A673 (cell line): Measurements from ENCODE around the gene CASTOR2. TPM values are rescaled to one million over a fixed set of nuclear protein-coding genes. Genes with fewer than 3 reads are reported as not detected.
"Not testable (repeated sequence)": the region's sequence is repeated elsewhere in the genome, so short reads cannot be mapped to it uniquely, and the experiment has no call there.

Experiments
- BruUV-seq: library from RNA; stranded (reverse); fragments of 400-500 nt; replicated peaks from 2 replicates; lab custom pipeline; 2021; lab: Mats Ljungman, UMichigan
- CTCF ChIA-PET: fragments of 300-600 bp; sonication (Branson Sonifier 250); formaldehyde crosslinking; loops from one replicate; lab custom pipeline; 2022; ENCODE audit warnings: antibody characterized with exemption; lab: Charles Lee
- POLR2A ChIA-PET: fragments of 300-600 bp; sonication (Branson Sonifier 250); formaldehyde crosslinking; loops from one replicate; lab custom pipeline; 2022; ENCODE audit warnings: antibody characterized with exemption; ENCODE audit not compliant: low non-redundant PET; lab: Charles Lee
- DNase-seq: peaks from one replicate; pipeline ENCODE4 v3.0.0-alpha.2; 2015; ENCODE audit warnings: low spot score
- H3K27ac ChIP-seq: fragments of 200-600 bp; sonication (generic); 2 replicates; pipeline ENCODE4 v1.5.1; 2016; ENCODE audit warnings: mixed run types, low read depth, mild to moderate bottlenecking, mixed read lengths, antibody characterized with exemption, low read length; ENCODE audit not compliant: poor library complexity, severe bottlenecking
- H3K27me3 ChIP-seq: fragments of 200-600 bp; sonication (generic); replicated peaks from 2 replicates; pipeline ENCODE4 v1.6.1; 2017; ENCODE audit warnings: mixed run types, low read depth, mild to moderate bottlenecking, mixed read lengths, antibody characterized with exemption, low read length; ENCODE audit not compliant: insufficient read depth, poor library complexity
- H3K36me3 ChIP-seq: fragments of 200-600 bp; sonication (generic); 2 replicates; pipeline ENCODE4 v1.6.1; 2016; ENCODE audit warnings: mixed run types, mild to moderate bottlenecking, mixed read lengths, antibody characterized with exemption, low read length; ENCODE audit not compliant: insufficient read depth, poor library complexity, severe bottlenecking
- H3K4me1 ChIP-seq: fragments of 200-600 bp; sonication (generic); 2 replicates; pipeline ENCODE4 v1.6.1; 2017; ENCODE audit warnings: mixed run types, mild to moderate bottlenecking, mixed read lengths, antibody characterized with exemption, low read length; ENCODE audit not compliant: insufficient read depth, poor library complexity, severe bottlenecking
- H3K4me3 ChIP-seq: fragments of 200-600 bp; sonication (generic); 2 replicates; pipeline ENCODE4 v1.5.1; 2016; ENCODE audit warnings: low read depth, mixed run types, mild to moderate bottlenecking, mixed read lengths, low read length; ENCODE audit not compliant: poor library complexity, severe bottlenecking
- H3K9me3 ChIP-seq: fragments of 200-600 bp; sonication (generic); 2 replicates; pipeline ENCODE4 v1.6.1; 2016; ENCODE audit warnings: mixed run types, low read depth, mild to moderate bottlenecking, mixed read lengths, antibody characterized with exemption, low read length; ENCODE audit not compliant: poor library complexity, severe bottlenecking
- EZH2 ChIP-seq: fragments of 200-600 bp; sonication (generic); IDR thresholded peaks from 2 replicates; pipeline ENCODE4 v1.6.1; 2017; ENCODE audit warnings: borderline replicate concordance, low read depth, mild to moderate bottlenecking, mixed read lengths, antibody characterized with exemption, low read length; ENCODE audit not compliant: poor library complexity, severe bottlenecking
- intact Hi-C: fragments of 100-400 bp; cut with micrococcal nuclease; formaldehyde crosslinking; loops from one replicate; pipeline ENCODE4 v1.10.0; 2022; ENCODE audit not compliant: unreplicated experiment
- total RNA-seq: library from RNA; stranded (reverse); gene quantifications from 2 replicates; pipeline ENCODE4 v1.2.3, GENCODE V29; 2021
- TF ChIP-seq, protein P1 (sequence below): fragments of 300-800, 200-600 bp; sonication (generic); conservative IDR thresholded peaks from 2 replicates; pipeline ENCODE4 v1.5.1; 2017; ENCODE audit warnings: low read depth, mild to moderate bottlenecking, antibody characterized with exemption, low read length, moderate library complexity, mixed read lengths

Gene CASTOR2
- total RNA-seq, 1 experiment from 2014 or later = 20.5 TPM

- H3K27me3 ChIP-seq = no peaks in the 10 kb centered on the region
- TF ChIP-seq EZH2 = no peak
- TF ChIP-seq, protein P1, sequence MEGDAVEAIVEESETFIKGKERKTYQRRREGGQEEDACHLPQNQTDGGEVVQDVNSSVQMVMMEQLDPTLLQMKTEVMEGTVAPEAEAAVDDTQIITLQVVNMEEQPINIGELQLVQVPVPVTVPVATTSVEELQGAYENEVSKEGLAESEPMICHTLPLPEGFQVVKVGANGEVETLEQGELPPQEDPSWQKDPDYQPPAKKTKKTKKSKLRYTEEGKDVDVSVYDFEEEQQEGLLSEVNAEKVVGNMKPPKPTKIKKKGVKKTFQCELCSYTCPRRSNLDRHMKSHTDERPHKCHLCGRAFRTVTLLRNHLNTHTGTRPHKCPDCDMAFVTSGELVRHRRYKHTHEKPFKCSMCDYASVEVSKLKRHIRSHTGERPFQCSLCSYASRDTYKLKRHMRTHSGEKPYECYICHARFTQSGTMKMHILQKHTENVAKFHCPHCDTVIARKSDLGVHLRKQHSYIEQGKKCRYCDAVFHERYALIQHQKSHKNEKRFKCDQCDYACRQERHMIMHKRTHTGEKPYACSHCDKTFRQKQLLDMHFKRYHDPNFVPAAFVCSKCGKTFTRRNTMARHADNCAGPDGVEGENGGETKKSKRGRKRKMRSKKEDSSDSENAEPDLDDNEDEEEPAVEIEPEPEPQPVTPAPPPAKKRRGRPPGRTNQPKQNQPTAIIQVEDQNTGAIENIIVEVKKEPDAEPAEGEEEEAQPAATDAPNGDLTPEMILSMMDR = no peak
- H3K27ac ChIP-seq = no peak overlapping the region
- ChIA-PET POLR2A (no interaction called here), CTCF (no interaction called here)
- intact Hi-C loops = no loop called here
- no peaks in the 10 kb centered on the region for H3K9me3 ChIP-seq
- H3K4me3 ChIP-seq = no peak overlapping the region
- H3K4me1 ChIP-seq = peaks cover 8% of the 10 kb centered on the region
- DNase-seq = no peak
- no peaks in the 10 kb centered on the region for H3K36me3 ChIP-seq
- no TSS peak for BruUV-seq
These were observed 28.6 kb downstream of the CASTOR2 start for GRCh38 chr7:74993121-74993520.

DNA sequence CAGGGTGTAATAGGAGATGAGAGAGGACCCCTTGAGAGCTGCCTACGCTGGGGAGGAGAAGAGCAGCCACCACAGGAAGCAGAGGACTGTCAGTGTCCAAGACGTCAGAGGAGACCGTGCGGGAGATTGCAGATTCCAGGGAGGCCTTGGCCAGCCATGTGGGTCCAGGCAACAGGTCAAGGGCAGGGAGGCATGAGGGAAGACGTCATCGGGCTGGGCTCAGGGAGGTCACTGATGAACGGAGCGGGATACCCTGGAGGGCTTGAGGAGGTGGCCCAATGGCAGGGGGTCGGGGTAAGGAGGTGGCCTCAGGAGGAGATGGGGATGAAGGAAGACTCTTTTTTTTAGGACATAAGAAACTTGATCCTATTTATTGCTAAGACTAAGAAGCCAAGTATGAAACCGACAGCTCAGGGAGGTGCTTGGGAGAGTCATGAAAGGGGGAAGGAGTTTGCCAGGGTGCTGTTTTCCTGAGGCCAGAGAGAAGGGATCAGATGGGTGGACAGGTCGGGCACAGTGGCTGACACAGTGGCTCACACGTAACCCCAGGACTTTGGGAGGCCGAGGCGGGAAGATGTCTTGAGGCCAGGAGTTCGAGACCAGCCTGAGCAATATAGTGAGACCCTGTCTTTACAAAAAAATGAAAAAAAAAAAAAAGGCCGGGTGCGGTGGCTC is 30.5 kb downstream of the CASTOR2 start:
- H3K4me1 ChIP-seq, CTCF ChIA-PET, intact Hi-C loops, H3K36me3 ChIP-seq, H3K4me3 ChIP-seq, BruUV-seq, H3K27me3 ChIP-seq, H3K9me3 ChIP-seq, DNase-seq, H3K27ac ChIP-seq, POLR2A ChIA-PET: not testable (repeated sequence)

GRCh38 chr7:74996361-74996760 is 31.9 kb downstream of the CASTOR2 start:
- H3K9me3 ChIP-seq, BruUV-seq, DNase-seq, CTCF ChIA-PET, H3K4me3 ChIP-seq, intact Hi-C loops, H3K27ac ChIP-seq, H3K27me3 ChIP-seq, POLR2A ChIA-PET, H3K4me1 ChIP-seq, H3K36me3 ChIP-seq: not testable (repeated sequence)

GRCh38 chr7:74997811-74998210 is 33.3 kb downstream of the CASTOR2 start:
- H3K27me3 ChIP-seq, DNase-seq, intact Hi-C loops, POLR2A ChIA-PET, BruUV-seq, H3K9me3 ChIP-seq, H3K4me1 ChIP-seq, H3K27ac ChIP-seq, H3K4me3 ChIP-seq, H3K36me3 ChIP-seq, CTCF ChIA-PET: not testable (repeated sequence)

GRCh38 chr7:75001356-75001755 is 36.9 kb downstream of the CASTOR2 start:
- POLR2A ChIA-PET, BruUV-seq: not testable (repeated sequence)

More at GRCh38 chr7:75001356-75001755, 36.9 kb downstream of the CASTOR2 start:
- H3K4me3 ChIP-seq, intact Hi-C loops, H3K36me3 ChIP-seq, H3K27ac ChIP-seq, DNase-seq, H3K27me3 ChIP-seq, H3K4me1 ChIP-seq, H3K9me3 ChIP-seq, CTCF ChIA-PET: not testable (repeated sequence)
